ENCODE results near the gene DOCK4. TPM values are rescaled to one million over a fixed set of nuclear protein-coding genes. Genes with fewer than 3 reads are reported as not detected.

DOCK4 gene
- total RNA-seq, 1 experiment from 2014 or later, result 20.4 TPM

DNA sequence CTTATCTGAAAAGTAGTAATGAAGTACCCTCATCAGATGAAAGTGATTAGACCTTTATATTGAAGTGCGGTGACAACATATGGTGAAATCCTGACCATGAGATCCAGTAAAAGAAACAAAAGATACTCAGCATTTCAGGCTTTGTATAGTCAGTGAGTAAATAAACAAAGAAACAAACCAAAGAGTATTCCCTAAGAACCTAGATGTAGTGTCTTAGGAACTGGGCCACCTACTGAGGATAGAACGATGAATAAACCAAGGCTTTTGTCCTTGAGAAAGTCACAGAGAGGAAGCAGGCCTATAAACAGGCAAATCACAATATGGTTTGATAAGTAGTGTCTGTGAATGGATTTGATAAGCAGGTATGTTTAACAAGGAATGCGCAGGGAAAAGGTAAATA, 46.5 kb upstream of the DOCK4 start:
- Mint-ChIP-seq H3K27ac (no peak overlapping the region; the same call in 1 of the 2 replicates), H3K9me3 (no peaks in the 10 kb centered on the region), H3K4me3 (no peak overlapping the region), H3K4me1 (peaks cover 83% of the 10 kb centered on the region), H3K27me3 (ENCODE audit: low read depth) (peaks cover 52% of the 10 kb centered on the region), H3K36me3 (no peaks in the 10 kb centered on the region; the same call in 1 of the 2 replicates)
- CTCF ChIA-PET, result no interaction called here
- POLR2A ChIA-PET, result no interaction called here
- ATAC-seq (peak; percentile 66), DNase-seq (ENCODE audit: low spot score) (no peak)
- TF ChIP-seq CREB1 (CRISPR knock-in tag; IDR thresholded peaks at IDR 0.05) (no peak), FOXJ3 (CRISPR knock-in tag; IDR thresholded peaks at IDR 0.05; ENCODE audit: borderline replicate concordance) (no peak), RORB (CRISPR knock-in tag; IDR thresholded peaks at IDR 0.05) (no peak), ETV6 (CRISPR knock-in tag; IDR thresholded peaks at IDR 0.05) (no peak), NFYB (CRISPR knock-in tag; conservative IDR thresholded peaks at IDR 0.05; ENCODE audit: low read depth) (no peak), NR1H2 (CRISPR knock-in tag; IDR thresholded peaks at IDR 0.05) (no peak), NR2C2 (CRISPR knock-in tag; IDR thresholded peaks at IDR 0.05) (no peak), ZNF232 (CRISPR knock-in tag; IDR thresholded peaks at IDR 0.05) (no peak), CBFB (CRISPR knock-in tag; IDR thresholded peaks at IDR 0.05; ENCODE audit: low read depth) (no peak), CREM (CRISPR knock-in tag; IDR thresholded peaks at IDR 0.05) (no peak)
- TF ChIP-seq, protein P1, sequence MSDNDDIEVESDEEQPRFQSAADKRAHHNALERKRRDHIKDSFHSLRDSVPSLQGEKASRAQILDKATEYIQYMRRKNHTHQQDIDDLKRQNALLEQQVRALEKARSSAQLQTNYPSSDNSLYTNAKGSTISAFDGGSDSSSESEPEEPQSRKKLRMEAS (CRISPR knock-in tag; IDR thresholded peaks at IDR 0.05), result no peak
- TF ChIP-seq, protein P2, sequence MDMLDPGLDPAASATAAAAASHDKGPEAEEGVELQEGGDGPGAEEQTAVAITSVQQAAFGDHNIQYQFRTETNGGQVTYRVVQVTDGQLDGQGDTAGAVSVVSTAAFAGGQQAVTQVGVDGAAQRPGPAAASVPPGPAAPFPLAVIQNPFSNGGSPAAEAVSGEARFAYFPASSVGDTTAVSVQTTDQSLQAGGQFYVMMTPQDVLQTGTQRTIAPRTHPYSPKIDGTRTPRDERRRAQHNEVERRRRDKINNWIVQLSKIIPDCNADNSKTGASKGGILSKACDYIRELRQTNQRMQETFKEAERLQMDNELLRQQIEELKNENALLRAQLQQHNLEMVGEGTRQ (CRISPR knock-in tag; IDR thresholded peaks at IDR 0.05), result no peak
- TF ChIP-seq, protein P3, sequence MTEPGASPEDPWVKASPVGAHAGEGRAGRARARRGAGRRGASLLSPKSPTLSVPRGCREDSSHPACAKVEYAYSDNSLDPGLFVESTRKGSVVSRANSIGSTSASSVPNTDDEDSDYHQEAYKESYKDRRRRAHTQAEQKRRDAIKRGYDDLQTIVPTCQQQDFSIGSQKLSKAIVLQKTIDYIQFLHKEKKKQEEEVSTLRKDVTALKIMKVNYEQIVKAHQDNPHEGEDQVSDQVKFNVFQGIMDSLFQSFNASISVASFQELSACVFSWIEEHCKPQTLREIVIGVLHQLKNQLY (CRISPR knock-in tag; IDR thresholded peaks at IDR 0.05), result no peak
- TF ChIP-seq, protein P4, sequence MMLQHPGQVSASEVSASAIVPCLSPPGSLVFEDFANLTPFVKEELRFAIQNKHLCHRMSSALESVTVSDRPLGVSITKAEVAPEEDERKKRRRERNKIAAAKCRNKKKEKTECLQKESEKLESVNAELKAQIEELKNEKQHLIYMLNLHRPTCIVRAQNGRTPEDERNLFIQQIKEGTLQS (CRISPR knock-in tag; conservative IDR thresholded peaks at IDR 0.05), result no peak
- TF ChIP-seq, protein P5, sequence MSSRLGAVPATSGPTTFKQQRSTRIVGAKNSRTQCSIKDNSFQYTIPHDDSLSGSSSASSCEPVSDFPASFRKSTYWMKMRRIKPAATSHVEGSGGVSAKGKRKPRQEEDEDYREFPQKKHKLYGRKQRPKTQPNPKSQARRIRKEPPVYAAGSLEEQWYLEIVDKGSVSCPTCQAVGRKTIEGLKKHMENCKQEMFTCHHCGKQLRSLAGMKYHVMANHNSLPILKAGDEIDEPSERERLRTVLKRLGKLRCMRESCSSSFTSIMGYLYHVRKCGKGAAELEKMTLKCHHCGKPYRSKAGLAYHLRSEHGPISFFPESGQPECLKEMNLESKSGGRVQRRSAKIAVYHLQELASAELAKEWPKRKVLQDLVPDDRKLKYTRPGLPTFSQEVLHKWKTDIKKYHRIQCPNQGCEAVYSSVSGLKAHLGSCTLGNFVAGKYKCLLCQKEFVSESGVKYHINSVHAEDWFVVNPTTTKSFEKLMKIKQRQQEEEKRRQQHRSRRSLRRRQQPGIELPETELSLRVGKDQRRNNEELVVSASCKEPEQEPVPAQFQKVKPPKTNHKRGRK (CRISPR knock-in tag; IDR thresholded peaks at IDR 0.05; ENCODE audit: borderline replicate concordance), result no peak
- TF ChIP-seq, protein P6, sequence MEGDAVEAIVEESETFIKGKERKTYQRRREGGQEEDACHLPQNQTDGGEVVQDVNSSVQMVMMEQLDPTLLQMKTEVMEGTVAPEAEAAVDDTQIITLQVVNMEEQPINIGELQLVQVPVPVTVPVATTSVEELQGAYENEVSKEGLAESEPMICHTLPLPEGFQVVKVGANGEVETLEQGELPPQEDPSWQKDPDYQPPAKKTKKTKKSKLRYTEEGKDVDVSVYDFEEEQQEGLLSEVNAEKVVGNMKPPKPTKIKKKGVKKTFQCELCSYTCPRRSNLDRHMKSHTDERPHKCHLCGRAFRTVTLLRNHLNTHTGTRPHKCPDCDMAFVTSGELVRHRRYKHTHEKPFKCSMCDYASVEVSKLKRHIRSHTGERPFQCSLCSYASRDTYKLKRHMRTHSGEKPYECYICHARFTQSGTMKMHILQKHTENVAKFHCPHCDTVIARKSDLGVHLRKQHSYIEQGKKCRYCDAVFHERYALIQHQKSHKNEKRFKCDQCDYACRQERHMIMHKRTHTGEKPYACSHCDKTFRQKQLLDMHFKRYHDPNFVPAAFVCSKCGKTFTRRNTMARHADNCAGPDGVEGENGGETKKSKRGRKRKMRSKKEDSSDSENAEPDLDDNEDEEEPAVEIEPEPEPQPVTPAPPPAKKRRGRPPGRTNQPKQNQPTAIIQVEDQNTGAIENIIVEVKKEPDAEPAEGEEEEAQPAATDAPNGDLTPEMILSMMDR (IDR thresholded peaks at IDR 0.05), result no peak

DNA sequence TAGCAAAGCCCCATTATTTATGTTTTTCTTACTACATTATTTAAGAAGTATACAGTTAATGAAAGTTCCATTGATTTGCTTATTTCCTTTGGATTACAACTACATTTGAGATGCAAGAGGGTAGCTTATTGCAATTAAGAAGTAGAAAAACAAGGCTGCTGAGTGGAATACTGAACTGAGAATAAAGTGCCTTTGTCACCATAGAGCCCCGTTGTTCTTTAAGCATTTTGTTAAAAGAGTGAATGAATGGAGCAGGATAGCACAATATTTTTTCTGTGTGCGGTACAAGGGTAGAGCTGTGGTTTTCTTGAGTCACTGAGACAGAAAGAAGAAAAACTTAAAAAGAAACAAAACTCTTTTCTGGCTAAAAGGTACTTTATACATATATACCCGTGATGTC, 45.9 kb upstream of the DOCK4 start:
- Mint-ChIP-seq H3K4me3 (no peak overlapping the region), H3K36me3 (no peaks in the 10 kb centered on the region; the same call in 1 of the 2 replicates), H3K27me3 (ENCODE audit: low read depth) (peaks cover 57% of the 10 kb centered on the region), H3K4me1 (peaks cover 84% of the 10 kb centered on the region), H3K9me3 (no peaks in the 10 kb centered on the region), H3K27ac (no peak overlapping the region)
- DNase-seq (ENCODE audit: low spot score) (no peak), ATAC-seq (no peak)
- CTCF ChIA-PET, result no interaction called here
- POLR2A ChIA-PET, result no interaction called here
- TF ChIP-seq, protein P7, sequence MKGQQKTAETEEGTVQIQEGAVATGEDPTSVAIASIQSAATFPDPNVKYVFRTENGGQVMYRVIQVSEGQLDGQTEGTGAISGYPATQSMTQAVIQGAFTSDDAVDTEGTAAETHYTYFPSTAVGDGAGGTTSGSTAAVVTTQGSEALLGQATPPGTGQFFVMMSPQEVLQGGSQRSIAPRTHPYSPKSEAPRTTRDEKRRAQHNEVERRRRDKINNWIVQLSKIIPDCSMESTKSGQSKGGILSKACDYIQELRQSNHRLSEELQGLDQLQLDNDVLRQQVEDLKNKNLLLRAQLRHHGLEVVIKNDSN (CRISPR knock-in tag; IDR thresholded peaks at IDR 0.05), result no peak
- TF ChIP-seq ELF4 (CRISPR knock-in tag; IDR thresholded peaks at IDR 0.05; ENCODE audit: low read depth) (no peak), CBFB (CRISPR knock-in tag; IDR thresholded peaks at IDR 0.05; ENCODE audit: low read depth) (no peak), ZNF423 (CRISPR knock-in tag; IDR thresholded peaks at IDR 0.05) (no peak)
- TF ChIP-seq, protein P8, sequence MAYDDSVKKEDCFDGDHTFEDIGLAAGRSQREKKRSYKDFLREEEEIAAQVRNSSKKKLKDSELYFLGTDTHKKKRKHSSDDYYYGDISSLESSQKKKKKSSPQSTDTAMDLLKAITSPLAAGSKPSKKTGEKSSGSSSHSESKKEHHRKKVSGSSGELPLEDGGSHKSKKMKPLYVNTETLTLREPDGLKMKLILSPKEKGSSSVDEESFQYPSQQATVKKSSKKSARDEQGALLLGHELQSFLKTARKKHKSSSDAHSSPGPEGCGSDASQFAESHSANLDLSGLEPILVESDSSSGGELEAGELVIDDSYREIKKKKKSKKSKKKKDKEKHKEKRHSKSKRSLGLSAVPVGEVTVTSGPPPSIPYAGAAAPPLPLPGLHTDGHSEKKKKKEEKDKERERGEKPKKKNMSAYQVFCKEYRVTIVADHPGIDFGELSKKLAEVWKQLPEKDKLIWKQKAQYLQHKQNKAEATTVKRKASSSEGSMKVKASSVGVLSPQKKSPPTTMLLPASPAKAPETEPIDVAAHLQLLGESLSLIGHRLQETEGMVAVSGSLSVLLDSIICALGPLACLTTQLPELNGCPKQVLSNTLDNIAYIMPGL (CRISPR knock-in tag; IDR thresholded peaks at IDR 0.05), result no peak
- TF ChIP-seq, protein P9, sequence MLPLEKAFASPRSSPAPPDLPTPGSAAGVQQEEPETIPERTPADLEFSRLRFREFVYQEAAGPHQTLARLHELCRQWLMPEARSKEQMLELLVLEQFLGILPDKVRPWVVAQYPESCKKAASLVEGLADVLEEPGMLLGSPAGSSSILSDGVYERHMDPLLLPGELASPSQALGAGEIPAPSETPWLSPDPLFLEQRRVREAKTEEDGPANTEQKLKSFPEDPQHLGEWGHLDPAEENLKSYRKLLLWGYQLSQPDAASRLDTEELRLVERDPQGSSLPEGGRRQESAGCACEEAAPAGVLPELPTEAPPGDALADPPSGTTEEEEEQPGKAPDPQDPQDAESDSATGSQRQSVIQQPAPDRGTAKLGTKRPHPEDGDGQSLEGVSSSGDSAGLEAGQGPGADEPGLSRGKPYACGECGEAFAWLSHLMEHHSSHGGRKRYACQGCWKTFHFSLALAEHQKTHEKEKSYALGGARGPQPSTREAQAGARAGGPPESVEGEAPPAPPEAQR (CRISPR knock-in tag; IDR thresholded peaks at IDR 0.05), result no peak
- TF ChIP-seq, protein P4 (CRISPR knock-in tag; conservative IDR thresholded peaks at IDR 0.05), result no peak
